ENCODE results near the gene SCLY. TPM values are rescaled to one million over a fixed set of nuclear protein-coding genes. Genes with fewer than 3 reads are reported as not detected.

Gene SCLY
- total and polyA plus RNA-seq, 2 of the 13 experiments (the other 11 are each of a cell fraction or from before 2014, with no cell fraction given), result 27.9 to 38.6 TPM

- no peaks in the 10 kb centered on the region for H3K79me2 ChIP-seq (ENCODE audit: insufficient read depth, low read length)
- TF ChIP-seq DMTF1 (CRISPR knock-in tag; IDR thresholded peaks at IDR 0.05) (no peak), TERF1 (CRISPR knock-in tag; IDR thresholded peaks at IDR 0.05) (no peak), CEBPG (CRISPR knock-in tag; IDR thresholded peaks at IDR 0.05) (no peak), ZNF746 (CRISPR knock-in tag; IDR thresholded peaks at IDR 0.05) (no peak), RBM39 (IDR thresholded peaks at IDR 0.05; ENCODE audit: low read depth, low read length, poor library complexity, severe bottlenecking) (no peak), NPAS2 (CRISPR knock-in tag; IDR thresholded peaks at IDR 0.05; ENCODE audit: borderline replicate concordance) (no peak), POLR2A (IDR thresholded peaks at IDR 0.05; ENCODE audit: insufficient read depth in 1 of 2, low read depth in 2 of 2, low read length in 2 of 2) (no peak), ZNF557 (CRISPR knock-in tag; IDR thresholded peaks at IDR 0.05) (no peak), ZNF704 (CRISPR knock-in tag; IDR thresholded peaks at IDR 0.05; ENCODE audit: borderline replicate concordance) (no peak), ZC3H4 (CRISPR knock-in tag; IDR thresholded peaks at IDR 0.05; ENCODE audit: borderline replicate concordance) (no peak), FOXA1 (IDR thresholded peaks at IDR 0.05) (no peak), FOXA1 (CRISPR knock-in tag; IDR thresholded peaks at IDR 0.05) (no peak), ZNF879 (CRISPR knock-in tag; IDR thresholded peaks at IDR 0.05) (no peak), ISX (CRISPR knock-in tag; conservative IDR thresholded peaks at IDR 0.05) (no peak), RELA (CRISPR knock-in tag; IDR thresholded peaks at IDR 0.05) (no peak), TMF1 (CRISPR knock-in tag; IDR thresholded peaks at IDR 0.05; ENCODE audit: low read depth) (no peak), ZNF382 (CRISPR knock-in tag; IDR thresholded peaks at IDR 0.05; ENCODE audit: borderline replicate concordance) (no peak), SSRP1 (CRISPR knock-in tag; IDR thresholded peaks at IDR 0.05) (no peak)
- H3K4me2 ChIP-seq (ENCODE audit: low read depth, low read length), result no peak overlapping the region
- peaks cover 7% of the 10 kb centered on the region; the same call in 1 of the 2 replicates for H4K20me1 ChIP-seq (ENCODE audit: insufficient read depth, low read length)
- no peak for ATAC-seq
- intact Hi-C loops (cut with micrococcal nuclease; ENCODE audit: unreplicated experiment) (no loop called here), in situ Hi-C loops (cut with HindIII; ENCODE audit: extremely low pct_ligation_motif_present, low pct_unique_long_range_greater_than_20kb) (no loop called here)
- H3K27ac ChIP-seq (ENCODE audit: extremely low read length, insufficient read depth, low read length), result no peak overlapping the region
- no peak overlapping the region for H3K4me3 ChIP-seq (replicated peaks in 1 of 3; ENCODE audit: insufficient read depth in 1 of 3, low read depth in 2 of 3, low read length in 3 of 3)
- DNase-seq (ENCODE audit: low spot score), result no peak
- 96% methylated on average over 7 of the region's 7 CpGs for WGBS (ENCODE audit: low lambda C conversion rate)
- CTCF ChIA-PET (ENCODE audit: low intra/inter-chr PET ratio, low total read pairs), result no interaction called here
- POLR2A ChIA-PET, result no interaction called here
- peaks cover 18% of the 10 kb centered on the region for H3K4me1 ChIP-seq (ENCODE audit: insufficient read depth, low read length)
- no TSS peak for BruUV-seq (replicated peaks)
- peaks cover 15 to 23% of the 10 kb centered on the region in 2 experiments; a peak in 4 of 5 replicates for H3K36me3 ChIP-seq (replicated peaks in 1 of 2; ENCODE audit: control insufficient read depth in 1 of 2, insufficient read depth in 2 of 2, low read length in 2 of 2)
- no peak for FAIRE-seq
- no peak overlapping the region for H2AFZ ChIP-seq (ENCODE audit: low read length)
- H3K27me3 ChIP-seq (ENCODE audit: control insufficient read depth in 1 of 2, insufficient read depth in 2 of 2, low read length in 2 of 2), result no peaks in the 10 kb centered on the region
- no peaks in the 10 kb centered on the region for H3K9me3 ChIP-seq (ENCODE audit: low read length)
- H3K9ac ChIP-seq (ENCODE audit: insufficient read depth, low read depth, low read length), result no peak overlapping the region
Measured at GRCh38 chr2:238013806-238014205, 47.0 kb upstream of the SCLY start.
